Effector memory CD8-positive, alpha-beta T cell (primary cell): ENCODE results near the gene NFIX.

Experiments
- ATAC-seq: fragments of 150-1000 bp; cut with Tn5 transposase; replicated peaks from 2 replicates; pipeline ENCODE4 v1.10.0; 2021; ENCODE audit warnings: mild to moderate bottlenecking, moderate library complexity
- DNase-seq, 3 experiments: peaks; one replicate each; pipeline ENCODE4 v3.0.0; 2021
- H3K27ac Mint-ChIP-seq, 2 donors: one replicate each; pipeline ENCODE4 v1.8.0; 2022; ENCODE audit warnings: mild to moderate bottlenecking in 2 of 2, mixed read lengths in 2 of 2, moderate library complexity in 2 of 2
- H3K27me3 Mint-ChIP-seq, 2 donors: one replicate each; pipeline ENCODE4 v1.8.0; 2022; ENCODE audit warnings: mixed read lengths in 2 of 2
- H3K36me3 Mint-ChIP-seq: one replicate; pipeline ENCODE4 v1.8.0; 2022; ENCODE audit warnings: mild to moderate bottlenecking, moderate library complexity, mixed read lengths; ENCODE audit not compliant: insufficient read depth
- H3K4me1 Mint-ChIP-seq, 2 donors: one replicate each; pipeline ENCODE4 v1.8.0; 2022; ENCODE audit warnings: low read depth in 2 of 2, mixed read lengths in 2 of 2
- H3K4me3 Mint-ChIP-seq, 2 donors: one replicate each; pipeline ENCODE4 v1.8.0; 2022; ENCODE audit warnings: mild to moderate bottlenecking in 2 of 2, mixed read lengths in 2 of 2, moderate library complexity in 2 of 2
- H3K9me3 Mint-ChIP-seq, 2 donors: one replicate each; pipeline ENCODE4 v1.8.0; 2022; ENCODE audit warnings: mixed read lengths in 2 of 2

The NFIX gene

DNA sequence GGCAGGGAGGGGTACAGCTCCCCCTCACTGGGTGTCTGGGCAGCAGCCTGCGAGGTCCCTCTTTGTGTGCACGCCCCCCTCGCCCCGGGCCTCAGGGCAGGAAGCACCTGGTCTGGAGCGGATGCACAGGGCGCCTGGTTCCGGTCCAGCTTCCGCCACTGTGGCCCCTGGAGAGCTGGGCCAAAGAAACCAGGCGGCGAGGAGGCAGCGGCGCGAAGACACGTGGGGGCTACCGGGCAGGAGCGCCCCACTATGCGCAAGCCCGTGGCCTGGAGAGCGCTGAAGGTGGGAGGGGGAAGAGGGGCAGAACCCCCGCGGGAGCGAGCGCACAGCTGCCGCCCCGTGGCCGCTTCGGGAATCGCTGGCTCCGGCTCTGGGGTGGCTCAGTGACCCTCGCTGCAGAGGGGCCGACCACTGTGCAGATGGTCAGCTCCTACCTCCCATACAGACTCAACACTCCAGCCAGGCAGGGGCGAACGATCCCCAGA, 109.1 kb downstream of the NFIX start:
- peak; percentile 46 to 52 (median 52) for DNase-seq
- Mint-ChIP-seq H3K9me3 (no peaks in the 10 kb centered on the region), H3K4me1 (peaks cover 24 to 26% of the 10 kb centered on the region in 2 donors), H3K27me3 (no peaks in the 10 kb centered on the region), H3K4me3 (peak overlapping the region; percentile 83 to 85), H3K36me3 (peaks cover 38% of the 10 kb centered on the region), H3K27ac (peak overlapping the region; percentile 46 to 84)
- peak; percentile 25 for ATAC-seq

DNA sequence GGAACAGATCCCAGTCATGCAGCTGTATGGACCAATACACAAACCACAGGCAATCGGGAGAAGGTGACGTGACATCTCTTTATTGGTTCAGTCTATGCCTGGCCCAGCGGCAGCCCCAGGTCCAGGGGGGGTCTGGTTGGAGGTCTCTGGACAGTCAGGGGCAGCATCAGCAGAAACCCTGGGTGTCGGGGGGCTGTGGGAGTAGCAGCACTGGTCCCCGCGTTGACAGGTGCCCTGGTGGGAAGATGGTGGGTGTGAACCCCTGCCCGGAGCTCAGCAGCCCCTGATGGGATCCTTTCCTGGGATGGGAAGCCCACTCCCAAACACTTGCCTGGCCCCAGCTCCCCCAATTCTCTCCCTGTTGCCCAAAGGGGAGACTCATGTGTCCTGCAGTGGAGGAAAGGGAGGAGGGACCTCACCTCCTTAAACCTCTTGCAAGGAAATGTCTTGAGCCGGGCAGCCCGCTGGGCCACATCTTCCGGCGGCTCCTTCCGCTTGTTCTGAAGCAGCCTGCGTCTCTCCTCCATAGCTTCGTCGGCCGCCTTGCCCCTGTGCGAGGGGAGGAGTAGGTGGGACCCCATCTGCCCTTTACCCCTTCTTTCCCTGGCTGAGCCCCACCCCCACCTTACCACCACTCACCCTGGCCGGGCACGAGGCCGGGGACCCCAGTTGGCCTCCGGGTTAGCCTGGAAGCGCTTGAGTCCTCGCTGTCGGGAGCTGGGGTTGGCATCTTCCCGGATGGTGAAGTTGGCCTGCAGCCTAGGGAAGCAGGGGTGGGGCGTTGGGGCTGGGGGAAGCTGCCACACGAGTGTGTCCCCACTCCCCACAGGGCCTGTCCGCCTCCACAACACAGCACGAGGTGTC, 109.8 kb downstream of the NFIX start:
- Mint-ChIP-seq H3K4me1 (peaks cover 19 to 20% of the 10 kb centered on the region in 2 donors), H3K27ac (peak overlapping the region; percentile 46 to 84), H3K9me3 (no peaks in the 10 kb centered on the region), H3K36me3 (peaks cover 31% of the 10 kb centered on the region), H3K4me3 (peak overlapping the region; percentile 83 to 85), H3K27me3 (no peaks in the 10 kb centered on the region)
- DNase-seq (no peak), ATAC-seq (peak; percentile 5)

DNA sequence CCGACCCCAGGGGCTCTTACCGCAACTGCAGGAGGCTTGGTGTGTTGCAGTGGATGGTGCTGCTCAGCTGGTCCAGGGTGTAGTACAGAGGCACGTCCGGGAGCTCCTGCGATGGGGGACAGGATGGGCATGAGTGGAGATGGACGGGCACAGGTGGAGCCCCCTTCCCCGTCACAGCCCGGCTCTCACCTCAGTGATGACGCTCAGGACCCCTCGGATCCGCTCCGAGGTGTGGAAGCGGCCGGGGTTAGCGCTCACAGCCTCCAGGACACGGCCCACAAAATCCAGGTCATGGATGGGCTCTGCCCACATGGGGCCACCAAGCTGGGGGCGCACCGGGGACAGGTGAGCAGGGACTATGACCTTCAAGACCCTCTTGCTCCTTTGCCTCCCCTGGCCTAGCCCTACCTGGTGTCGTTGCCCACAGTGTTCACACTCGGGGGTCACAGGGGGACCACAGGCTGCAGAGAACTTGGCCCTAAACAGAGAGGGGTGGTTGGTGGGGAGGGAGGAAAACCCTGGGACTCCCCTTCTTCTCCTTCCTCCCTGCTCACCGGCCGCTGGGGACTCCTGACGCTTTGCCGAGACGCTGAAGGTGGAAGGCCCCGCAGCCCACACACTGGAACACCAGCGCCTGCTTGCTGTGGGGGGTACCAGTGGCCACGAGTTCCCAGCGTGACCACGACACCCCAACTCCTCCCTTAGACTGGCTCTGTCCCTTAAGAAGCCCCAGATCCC, 114.3 kb downstream of the NFIX start:
- no peak for ATAC-seq
- Mint-ChIP-seq H3K9me3 (no peaks in the 10 kb centered on the region), H3K4me3 (no peak overlapping the region), H3K27ac (no peak overlapping the region), H3K4me1 (peaks cover 4 to 5% of the 10 kb centered on the region in 2 donors), H3K36me3 (peaks cover 39% of the 10 kb centered on the region), H3K27me3 (no peaks in the 10 kb centered on the region)
- no peak for DNase-seq

DNA sequence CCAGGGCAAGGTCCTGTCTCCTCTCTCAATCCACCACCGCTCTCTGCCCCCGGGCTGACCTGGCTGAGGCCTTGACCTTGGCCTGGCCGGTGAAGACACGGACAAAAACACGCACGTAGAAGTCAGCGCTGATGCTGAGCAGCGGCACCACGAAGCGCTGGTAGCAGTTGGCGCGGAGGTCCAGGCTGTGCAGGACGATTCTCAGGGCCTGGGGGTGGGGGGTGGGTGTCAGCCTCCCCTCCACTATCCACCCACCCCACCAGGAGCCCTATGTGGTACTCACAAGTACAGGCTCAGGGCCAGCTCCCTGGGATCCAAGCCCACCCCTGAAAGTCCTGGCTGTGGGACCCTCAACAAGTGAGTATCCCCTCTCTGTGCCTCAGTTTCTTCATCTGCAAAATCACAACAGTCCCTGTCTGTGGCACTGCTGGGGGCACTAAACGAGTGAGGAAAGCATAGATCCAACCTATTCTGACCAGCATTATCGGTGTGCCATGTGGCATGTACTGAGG, 114.9 kb downstream of the NFIX start:
- no peaks in the 10 kb centered on the region for H3K9me3 Mint-ChIP-seq
- peaks cover 0 to 3% of the 10 kb centered on the region in 2 donors for H3K4me1 Mint-ChIP-seq
- H3K4me3 Mint-ChIP-seq: no peak overlapping the region
- H3K36me3 Mint-ChIP-seq: peaks cover 39% of the 10 kb centered on the region
- no peak overlapping the region for H3K27ac Mint-ChIP-seq
- ATAC-seq (no peak), DNase-seq (no peak)
- no peaks in the 10 kb centered on the region for H3K27me3 Mint-ChIP-seq

DNA sequence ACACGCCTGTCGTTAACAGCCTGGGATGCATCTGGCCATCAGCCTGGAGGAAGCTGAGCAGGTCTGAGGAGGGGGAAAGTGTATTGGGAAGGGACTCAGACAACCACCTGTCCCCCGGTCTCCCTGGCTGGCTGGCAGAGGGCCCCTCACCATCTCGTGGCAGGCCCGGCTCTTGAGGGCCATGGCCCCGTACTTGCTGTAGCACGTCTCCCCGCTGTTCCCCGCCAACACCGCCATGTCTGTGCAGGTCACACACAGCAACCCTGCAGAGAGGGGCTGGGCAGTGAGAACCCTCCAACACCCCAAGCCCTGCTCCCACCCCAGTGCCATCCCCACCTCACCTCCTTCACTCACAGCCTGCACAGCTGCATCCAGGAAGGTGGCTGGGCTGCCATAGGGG, 117.3 kb downstream of the NFIX start:
- H3K36me3 Mint-ChIP-seq: peaks cover 46% of the 10 kb centered on the region
- no peak for ATAC-seq
- no peak overlapping the region for H3K4me3 Mint-ChIP-seq
- H3K4me1 Mint-ChIP-seq: peaks cover 11 to 19% of the 10 kb centered on the region in 2 donors
- no peak for DNase-seq
- no peak overlapping the region for H3K27ac Mint-ChIP-seq
- H3K27me3 Mint-ChIP-seq: no peaks in the 10 kb centered on the region
- no peaks in the 10 kb centered on the region for H3K9me3 Mint-ChIP-seq

DNA sequence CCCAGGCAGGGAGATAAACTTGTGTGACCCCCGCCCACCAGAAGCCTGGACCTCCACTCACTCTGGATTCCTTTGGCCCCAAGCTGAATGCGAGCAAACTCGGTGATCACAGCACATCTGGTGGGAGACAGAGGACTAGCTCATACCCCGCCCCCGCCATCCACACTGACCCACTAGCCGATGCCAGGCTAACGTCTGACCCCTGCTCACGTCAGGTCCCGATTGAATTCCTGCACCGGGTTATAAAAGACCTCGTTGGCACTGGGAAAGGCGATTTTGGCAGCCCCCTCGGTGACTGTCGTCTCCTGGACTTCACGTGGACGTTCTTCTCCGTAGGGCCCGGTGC, 120.6 kb downstream of the NFIX start:
- H3K9me3 Mint-ChIP-seq: no peaks in the 10 kb centered on the region
- DNase-seq (no peak), ATAC-seq (no peak)
- no peaks in the 10 kb centered on the region for H3K27me3 Mint-ChIP-seq
- peaks cover 45% of the 10 kb centered on the region for H3K36me3 Mint-ChIP-seq
- H3K4me1 Mint-ChIP-seq: peaks cover 31 to 40% of the 10 kb centered on the region in 2 donors
- peak overlapping the region; percentile 89 to 93 for H3K4me3 Mint-ChIP-seq
- peak overlapping the region; percentile 86 to 91 for H3K27ac Mint-ChIP-seq

DNA sequence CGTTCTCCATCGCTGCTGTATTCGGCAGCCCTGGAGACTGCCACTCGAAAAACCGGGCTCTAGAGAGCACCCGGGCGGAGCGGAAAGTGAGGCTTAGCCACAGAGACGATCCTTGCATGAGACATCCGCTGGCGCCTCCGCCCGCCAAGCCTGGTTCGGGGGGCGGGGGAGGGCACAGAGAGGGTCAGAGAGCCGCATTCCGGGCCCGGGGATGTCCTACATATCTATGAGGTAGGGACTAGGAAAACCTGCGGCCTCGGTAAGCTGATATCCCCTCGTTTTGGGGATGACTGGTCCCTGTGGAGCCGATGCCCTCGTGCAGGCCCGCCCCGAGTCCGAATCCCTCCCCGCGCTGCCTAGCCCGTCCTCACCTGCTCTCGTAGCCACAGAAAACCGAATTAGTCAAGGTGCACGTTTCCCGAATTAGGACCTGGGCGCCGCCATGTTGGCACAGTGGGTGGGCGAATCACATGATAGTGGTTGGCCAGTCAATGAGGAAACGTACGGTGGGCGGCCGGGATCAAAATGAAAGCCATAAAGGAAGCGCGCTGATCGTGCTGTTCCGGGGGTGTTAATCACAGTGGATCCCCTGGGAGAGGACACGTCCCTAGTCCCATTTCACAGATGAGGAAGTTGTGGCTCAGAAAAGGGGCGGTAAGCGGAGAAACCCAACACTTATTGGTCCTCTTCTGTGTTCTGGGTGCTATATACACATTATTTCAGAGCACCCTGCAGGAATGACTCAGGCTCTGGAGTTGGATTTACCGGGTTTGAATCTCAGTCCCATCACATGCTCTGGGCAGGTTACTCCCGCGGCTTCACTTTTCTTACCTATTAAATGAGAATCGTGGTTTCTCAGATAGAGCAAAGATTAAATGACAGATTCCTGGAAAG, 121.3 kb downstream of the NFIX start, which contains the start of gene TRMT1:
Gene TRMT1 (minus strand): TSS at position 459 of the 894 bp plus-strand sequence. CDS start 341 bp downstream, at position 118.
- Mint-ChIP-seq H3K4me3 (peak within 1 kb of the TSS; percentile 89 to 93), H3K27ac (peak within 1 kb of the TSS; percentile 86 to 91), H3K36me3 (peaks cover 43% of the 10 kb centered on the region), H3K4me1 (peaks cover 37 to 47% of the 10 kb centered on the region in 2 donors), H3K9me3 (no peaks in the 10 kb centered on the region), H3K27me3 (no peaks in the 10 kb centered on the region)
- peak; percentile 59 for ATAC-seq
- peak; percentile 78 to 85 (median 83) for DNase-seq

DNA sequence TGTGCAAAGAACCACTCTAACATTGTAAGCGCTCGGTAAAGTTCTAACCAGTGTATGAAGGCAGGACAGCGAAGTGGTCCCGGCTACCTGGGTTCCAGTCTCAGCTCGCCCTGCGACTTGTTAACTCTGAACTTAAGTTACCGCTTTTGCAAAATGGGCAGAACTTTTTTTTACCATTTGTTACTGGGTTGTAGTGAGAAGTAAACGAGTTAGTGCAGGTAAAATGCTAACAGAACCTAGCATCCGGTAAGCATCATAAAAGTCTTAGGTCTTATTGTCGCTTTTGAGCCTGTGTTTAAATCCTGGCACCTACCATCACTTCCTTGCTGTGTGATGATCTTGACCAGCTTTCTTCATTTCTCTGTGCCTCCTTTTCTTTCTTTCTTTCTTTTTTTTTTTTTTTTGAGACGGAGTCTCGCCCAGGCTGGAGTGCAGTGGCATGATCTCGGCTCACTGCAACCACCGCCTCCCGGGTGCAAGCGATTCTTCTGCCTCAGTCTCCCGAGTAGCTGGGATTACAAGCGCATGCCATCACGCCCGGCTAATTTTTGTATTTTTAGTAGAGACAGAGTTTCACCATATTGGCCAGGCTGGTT, 122.0 kb downstream of the NFIX start:
- Mint-ChIP-seq H3K4me1 (peaks cover 44 to 54% of the 10 kb centered on the region in 2 donors), H3K27me3 (no peaks in the 10 kb centered on the region), H3K4me3 (peak overlapping the region; percentile 89 to 93), H3K36me3 (peaks cover 38% of the 10 kb centered on the region), H3K9me3 (no peaks in the 10 kb centered on the region), H3K27ac (peak overlapping the region; percentile 86 to 91)
- DNase-seq (no peak), ATAC-seq (peak; percentile 19)

DNA sequence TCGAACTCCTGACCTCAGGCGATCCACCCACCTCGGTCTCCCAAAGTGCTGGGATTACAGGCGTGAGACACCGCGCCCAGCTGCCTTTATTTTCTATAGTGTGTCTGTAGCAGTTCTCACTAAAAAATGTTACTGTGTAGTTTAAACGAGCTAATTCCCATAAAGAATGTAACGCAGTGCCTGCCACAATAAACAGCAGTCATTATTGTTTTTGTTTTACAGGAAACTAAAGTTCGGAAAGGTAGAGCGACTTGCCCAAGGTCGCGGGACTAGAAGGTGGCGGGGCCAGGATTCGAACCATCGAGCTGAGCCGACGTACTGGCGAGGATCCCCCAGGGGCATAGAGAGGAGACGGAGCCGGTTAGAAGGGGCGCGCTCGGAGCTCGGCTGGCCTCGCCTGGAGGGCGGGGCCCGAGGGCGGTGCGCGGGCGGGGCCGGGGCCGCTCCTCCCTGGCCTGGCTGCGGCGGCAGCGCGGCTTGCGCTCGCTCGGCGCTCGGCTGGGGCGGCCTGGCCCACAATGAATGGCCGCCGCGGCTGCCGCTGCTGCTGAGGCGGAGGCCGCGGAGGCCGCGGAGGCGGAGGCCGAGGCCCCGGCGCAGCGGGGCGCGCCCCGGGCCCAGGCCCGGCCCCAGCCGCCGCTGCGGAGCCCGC, 122.6 kb downstream of the NFIX start, which contains the start of gene NACC1:
Gene NACC1 (plus strand): TSS at position 493 of the 652 bp plus-strand sequence. CDS start 16,944 bp downstream, outside the sequence.
- Mint-ChIP-seq H3K4me3 (peak within 1 kb of the TSS; percentile 89 to 93), H3K4me1 (peaks cover 50 to 60% of the 10 kb centered on the region in 2 donors), H3K27me3 (no peaks in the 10 kb centered on the region), H3K27ac (peak within 1 kb of the TSS; percentile 86 to 91), H3K36me3 (peaks cover 39% of the 10 kb centered on the region), H3K9me3 (no peaks in the 10 kb centered on the region)
- ATAC-seq (peak; percentile 79), DNase-seq (peak; percentile 82 to 89 (median 87))

DNA sequence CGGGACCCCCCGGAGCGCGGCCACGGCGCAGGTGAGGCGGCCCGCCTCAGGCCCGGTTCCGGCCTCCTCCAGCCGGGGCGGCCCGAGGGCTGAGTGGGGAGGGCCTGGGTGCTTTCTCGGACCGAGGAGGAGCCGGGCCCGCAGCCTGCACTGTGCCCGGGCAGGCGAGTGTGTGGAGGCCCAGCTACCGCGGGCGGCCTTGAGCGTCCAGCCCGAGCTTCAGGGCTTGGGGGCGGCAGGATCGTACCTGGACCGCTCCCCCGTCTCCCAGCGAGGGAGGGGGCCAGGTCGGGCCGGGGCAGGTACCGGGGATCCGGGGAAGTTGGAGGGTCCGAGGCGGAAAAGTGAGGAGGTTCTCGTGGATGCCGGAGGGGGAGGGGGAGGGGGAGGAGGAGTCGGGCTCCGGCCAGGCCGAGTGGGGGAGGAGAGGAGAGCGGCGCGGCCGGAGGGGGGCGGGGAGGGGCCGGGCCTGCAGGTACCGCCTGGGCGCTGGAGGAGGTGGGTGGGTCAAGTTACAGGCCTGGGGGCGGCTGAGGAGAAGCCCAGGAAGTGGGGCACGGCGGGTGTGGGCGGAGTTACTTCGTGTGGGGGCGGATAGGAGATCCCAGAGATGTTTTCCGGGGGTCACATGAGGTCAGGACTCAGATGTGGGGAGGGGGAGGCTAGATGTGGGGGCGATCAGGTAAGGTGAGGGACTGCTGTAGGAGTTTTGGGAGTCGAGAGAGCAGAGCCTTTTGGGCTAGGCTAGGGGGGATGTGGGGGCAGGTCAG, 123.3 kb downstream of the NFIX start:
- Mint-ChIP-seq H3K36me3 (peaks cover 35% of the 10 kb centered on the region), H3K4me3 (peak overlapping the region; percentile 77 to 81), H3K27me3 (no peaks in the 10 kb centered on the region), H3K4me1 (peaks cover 54 to 66% of the 10 kb centered on the region in 2 donors), H3K9me3 (no peaks in the 10 kb centered on the region), H3K27ac (peak overlapping the region; percentile 46 to 58)
- DNase-seq (no peak), ATAC-seq (no peak)

DNA sequence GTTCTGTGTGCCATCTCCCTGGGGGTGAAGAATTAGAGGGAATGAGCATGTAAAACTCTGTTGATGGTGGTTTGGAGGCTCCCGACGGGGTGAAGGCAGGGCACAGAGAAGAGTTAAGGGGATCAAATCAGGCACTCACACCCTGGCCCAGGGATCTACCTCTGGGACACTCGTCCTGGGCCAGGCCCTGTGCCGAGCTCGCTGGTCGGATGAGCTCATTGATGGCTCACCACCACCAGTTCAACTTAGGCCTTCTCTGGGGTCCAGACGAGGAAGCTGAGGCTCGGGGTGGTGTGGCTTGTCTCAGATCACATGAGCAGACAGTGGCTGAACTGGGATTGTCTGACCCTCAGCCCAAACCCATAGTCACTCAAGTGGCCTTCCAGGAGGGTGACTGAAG, 124.4 kb downstream of the NFIX start:
- Mint-ChIP-seq H3K27me3 (no peaks in the 10 kb centered on the region), H3K9me3 (no peaks in the 10 kb centered on the region), H3K36me3 (peaks cover 31% of the 10 kb centered on the region), H3K4me1 (peaks cover 55 to 66% of the 10 kb centered on the region in 2 donors), H3K27ac (peak overlapping the region; percentile 46 to 58), H3K4me3 (peak overlapping the region; percentile 77 to 81)
- ATAC-seq: no peak
- DNase-seq: no peak
